RWPE2 (cell line): Measurements from ENCODE around the gene MACROD2.
"Not testable (repeated sequence)": the region's sequence is repeated elsewhere in the genome, so short reads cannot be mapped to it uniquely, and the experiment has no call there.

ENCODE experiments used
- ATAC-seq: fragments of 200-7000 bp; cut with Tn5 transposase; 3 replicates; pipeline ENCODE4 v1.9.1; 2021; ENCODE audit warnings: low read depth
- DNase-seq: peaks from one replicate; pipeline ENCODE4 v3.0.0-alpha.2; 2020; ENCODE audit warnings: low spot score
- H3K27ac ChIP-seq: fragments of 450-650 bp; 2 replicates; pipeline ENCODE4 v1.5.1; 2017; ENCODE audit warnings: mild to moderate bottlenecking; ENCODE audit not compliant: poor library complexity, severe bottlenecking
- H3K27me3 ChIP-seq: fragments of 250-450 bp; sonication (Bioruptor Pico); 2 replicates; pipeline ENCODE4 v1.5.1; 2021; ENCODE audit warnings: mild to moderate bottlenecking, moderate library complexity; ENCODE audit not compliant: insufficient read depth, poor library complexity, severe bottlenecking
- H3K36me3 ChIP-seq: fragments of 250-450 bp; sonication (Bioruptor Pico); 2 replicates; pipeline ENCODE4 v1.5.1; 2020; ENCODE audit warnings: low read depth, mild to moderate bottlenecking, moderate library complexity
- H3K4me1 ChIP-seq: fragments of 250-450 bp; sonication (Bioruptor Pico); 2 replicates; pipeline ENCODE4 v1.5.1; 2021; ENCODE audit warnings: mild to moderate bottlenecking, moderate library complexity; ENCODE audit not compliant: insufficient read depth, poor library complexity, severe bottlenecking
- H3K4me3 ChIP-seq: fragments of 250-450 bp; sonication (Bioruptor Pico); 2 replicates; pipeline ENCODE4 v1.5.1; 2021; ENCODE audit warnings: mild to moderate bottlenecking, moderate library complexity; ENCODE audit not compliant: severe bottlenecking
- H3K9me3 ChIP-seq: fragments of 250-450 bp; sonication (Bioruptor Pico); 2 replicates; pipeline ENCODE4 v1.5.1; 2021; ENCODE audit warnings: mild to moderate bottlenecking, moderate library complexity; ENCODE audit not compliant: severe bottlenecking
- CTCF ChIP-seq: fragments of 450-650 bp; IDR thresholded peaks from one replicate; pipeline ENCODE4 v1.5.1; 2017; ENCODE audit warnings: mild to moderate bottlenecking, moderate library complexity; ENCODE audit not compliant: poor library complexity, severe bottlenecking

The MACROD2 gene

GRCh38 chr20:14245368-14245970 is 250.2 kb downstream of the MACROD2 start:
- no peak overlapping the region for H3K4me3 ChIP-seq
- ATAC-seq (no peak), DNase-seq (no peak)
- no peaks in the 10 kb centered on the region for H3K4me1 ChIP-seq
- no peaks in the 10 kb centered on the region for H3K36me3 ChIP-seq
- H3K27me3 ChIP-seq: no peaks in the 10 kb centered on the region
- TF ChIP-seq CTCF: no peak
- no peaks in the 10 kb centered on the region for H3K9me3 ChIP-seq
- H3K27ac ChIP-seq: no peak overlapping the region

GRCh38 chr20:14259689-14260088 is 264.4 kb downstream of the MACROD2 start:
- ATAC-seq (peak; percentile 71; the same call in 2 of the 3 replicates), DNase-seq (no peak)
- H3K9me3 ChIP-seq: no peaks in the 10 kb centered on the region
- H3K4me1 ChIP-seq: peaks cover 8% of the 10 kb centered on the region
- H3K36me3 ChIP-seq: no peaks in the 10 kb centered on the region
- no peak overlapping the region for H3K4me3 ChIP-seq
- TF ChIP-seq CTCF: no peak
- H3K27ac ChIP-seq: no peak overlapping the region
- no peaks in the 10 kb centered on the region for H3K27me3 ChIP-seq

GRCh38 chr20:14260367-14260766 is 265.1 kb downstream of the MACROD2 start:
- Histone ChIP-seq H3K4me3 (no peak overlapping the region), H3K4me1 (peaks cover 8% of the 10 kb centered on the region), H3K27me3 (no peaks in the 10 kb centered on the region), H3K9me3 (no peaks in the 10 kb centered on the region), H3K36me3 (no peaks in the 10 kb centered on the region), H3K27ac (no peak overlapping the region)
- no peak for DNase-seq
- TF ChIP-seq CTCF: no peak
- ATAC-seq: no peak

- H3K36me3 ChIP-seq: no peaks in the 10 kb centered on the region
- peak; percentile 74 for TF ChIP-seq CTCF
- H3K4me3 ChIP-seq: no peak overlapping the region
- no peaks in the 10 kb centered on the region for H3K27me3 ChIP-seq
- no peak overlapping the region for H3K27ac ChIP-seq
- ATAC-seq: peak; percentile 53; the same call in 1 of the 3 replicates
- peaks cover 1% of the 10 kb centered on the region for H3K4me1 ChIP-seq
- no peaks in the 10 kb centered on the region for H3K9me3 ChIP-seq
- no peak for DNase-seq
Measured at GRCh38 chr20:14264869-14265268, 269.6 kb downstream of the MACROD2 start.

- no peak for TF ChIP-seq CTCF
- no peak for ATAC-seq
- no peaks in the 10 kb centered on the region for H3K27me3 ChIP-seq
Measured at GRCh38 chr20:14266246-14266645, 270.9 kb downstream of the MACROD2 start.

GRCh38 chr20:14270751-14271150 is 275.4 kb downstream of the MACROD2 start:
- H3K4me1 ChIP-seq, H3K27ac ChIP-seq, ATAC-seq, H3K27me3 ChIP-seq, H3K4me3 ChIP-seq, H3K9me3 ChIP-seq, H3K36me3 ChIP-seq, DNase-seq: not testable (repeated sequence)

More at GRCh38 chr20:14266246-14266645, 270.9 kb downstream of the MACROD2 start:
- H3K9me3 ChIP-seq: no peaks in the 10 kb centered on the region
- no peak overlapping the region for H3K4me3 ChIP-seq
- DNase-seq: no peak
- H3K27ac ChIP-seq: no peak overlapping the region
- no peaks in the 10 kb centered on the region for H3K36me3 ChIP-seq
- H3K4me1 ChIP-seq: no peaks in the 10 kb centered on the region
